ENCODE measurements around the gene INS.

The INS gene

GRCh38 chr11:2133241-2134021 is 27.6 kb downstream of the INS start:
- no peak overlapping the region for H3K27ac ChIP-seq (ENCODE audit: low read depth, low read length)
- peaks cover 33 to 53% (median 38%) of the 10 kb centered on the region in 5 donors for H3K27me3 ChIP-seq (ENCODE audit: control insufficient read depth in 5 of 5, insufficient read depth in 4 of 5, low read length in 5 of 5)
- H3K4me1 ChIP-seq (ENCODE audit: control insufficient read depth in 5 of 5, insufficient read depth in 5 of 5, low read length in 5 of 5) = peaks cover 0 to 25% (median 6%) of the 10 kb centered on the region in 5 donors
- H3K36me3 ChIP-seq (ENCODE audit: control insufficient read depth in 5 of 5, insufficient read depth in 5 of 5, low read length in 5 of 5) = peaks cover 0 to 12% (median 5%) of the 10 kb centered on the region in 5 donors
- H3K9ac ChIP-seq (ENCODE audit: low read length in 5 of 5) = no peak overlapping the region
- no peaks in the 10 kb centered on the region for H3K9me3 ChIP-seq (ENCODE audit: control insufficient read depth in 5 of 5, low read length in 5 of 5)
- H3K4me3 ChIP-seq (ENCODE audit: low read depth in 1 of 5, low read length in 5 of 5) = no peak overlapping the region

- Histone ChIP-seq H3K36me3 (ENCODE audit: control insufficient read depth in 5 of 5, insufficient read depth in 5 of 5, low read length in 5 of 5) (peaks cover 0 to 12% (median 5%) of the 10 kb centered on the region in 5 donors), H3K4me3 (ENCODE audit: low read depth in 1 of 5, low read length in 5 of 5) (no peak overlapping the region), H3K27ac (ENCODE audit: low read depth, low read length) (no peak overlapping the region), H3K9me3 (ENCODE audit: control insufficient read depth in 5 of 5, low read length in 5 of 5) (no peaks in the 10 kb centered on the region), H3K4me1 (ENCODE audit: control insufficient read depth in 5 of 5, insufficient read depth in 5 of 5, low read length in 5 of 5) (peaks cover 0 to 25% (median 6%) of the 10 kb centered on the region in 5 donors), H3K27me3 (ENCODE audit: control insufficient read depth in 5 of 5, insufficient read depth in 4 of 5, low read length in 5 of 5) (peaks cover 33 to 53% (median 38%) of the 10 kb centered on the region in 5 donors), H3K9ac (ENCODE audit: low read length in 5 of 5) (no peak overlapping the region)
These were observed 28.2 kb downstream of the INS start for GRCh38 chr11:2132874-2133240.

- no peak overlapping the region for H3K4me3 ChIP-seq (ENCODE audit: low read depth in 1 of 5, low read length in 5 of 5)
- peaks cover 0 to 19% (median under 1%) of the 10 kb centered on the region in 5 donors for H3K4me1 ChIP-seq (ENCODE audit: control insufficient read depth in 5 of 5, insufficient read depth in 5 of 5, low read length in 5 of 5)
- H3K36me3 ChIP-seq (ENCODE audit: control insufficient read depth in 5 of 5, insufficient read depth in 5 of 5, low read length in 5 of 5) = peaks cover 0 to 12% (median 5%) of the 10 kb centered on the region in 5 donors
- H3K9me3 ChIP-seq (ENCODE audit: control insufficient read depth in 5 of 5, low read length in 5 of 5) = no peaks in the 10 kb centered on the region
- peaks cover 30 to 48% (median 36%) of the 10 kb centered on the region in 5 donors for H3K27me3 ChIP-seq (ENCODE audit: control insufficient read depth in 5 of 5, insufficient read depth in 4 of 5, low read length in 5 of 5)
- no peak overlapping the region for H3K27ac ChIP-seq (ENCODE audit: low read depth, low read length)
- no peak overlapping the region for H3K9ac ChIP-seq (ENCODE audit: low read length in 5 of 5)
These were observed 28.8 kb downstream of the INS start for GRCh38 chr11:2132246-2132645.

GRCh38 chr11:2131371-2132236 is 29.4 kb downstream of the INS start:
- Histone ChIP-seq H3K9me3 (ENCODE audit: control insufficient read depth in 5 of 5, low read length in 5 of 5) (no peaks in the 10 kb centered on the region), H3K9ac (ENCODE audit: low read length in 5 of 5) (no peak overlapping the region), H3K4me3 (ENCODE audit: low read depth in 1 of 5, low read length in 5 of 5) (no peak overlapping the region), H3K36me3 (ENCODE audit: control insufficient read depth in 5 of 5, insufficient read depth in 5 of 5, low read length in 5 of 5) (peaks cover 0 to 12% (median 5%) of the 10 kb centered on the region in 5 donors), H3K27me3 (ENCODE audit: control insufficient read depth in 5 of 5, insufficient read depth in 4 of 5, low read length in 5 of 5) (peaks cover 27 to 41% (median 33%) of the 10 kb centered on the region in 5 donors), H3K27ac (ENCODE audit: low read depth, low read length) (no peak overlapping the region), H3K4me1 (ENCODE audit: control insufficient read depth in 5 of 5, insufficient read depth in 5 of 5, low read length in 5 of 5) (peaks cover 0 to 14% (median 0%) of the 10 kb centered on the region in 5 donors)

GRCh38 chr11:2130881-2131352 is 30.1 kb downstream of the INS start:
- no peak overlapping the region for H3K9ac ChIP-seq (ENCODE audit: low read length in 5 of 5)
- peaks cover 20 to 35% (median 26%) of the 10 kb centered on the region in 5 donors for H3K27me3 ChIP-seq (ENCODE audit: control insufficient read depth in 5 of 5, insufficient read depth in 4 of 5, low read length in 5 of 5)
- no peak overlapping the region for H3K4me3 ChIP-seq (ENCODE audit: low read depth in 1 of 5, low read length in 5 of 5)
- H3K36me3 ChIP-seq (ENCODE audit: control insufficient read depth in 5 of 5, insufficient read depth in 5 of 5, low read length in 5 of 5) = peaks cover 0 to 12% (median 5%) of the 10 kb centered on the region in 5 donors
- H3K27ac ChIP-seq (ENCODE audit: low read depth, low read length) = no peak overlapping the region
- peaks cover 0 to 11% (median 0%) of the 10 kb centered on the region in 5 donors for H3K4me1 ChIP-seq (ENCODE audit: control insufficient read depth in 5 of 5, insufficient read depth in 5 of 5, low read length in 5 of 5)
- no peaks in the 10 kb centered on the region for H3K9me3 ChIP-seq (ENCODE audit: control insufficient read depth in 5 of 5, low read length in 5 of 5)

- no peak overlapping the region for H3K9ac ChIP-seq (ENCODE audit: low read length in 5 of 5)
- peaks cover 16 to 25% (median 19%) of the 10 kb centered on the region in 5 donors for H3K27me3 ChIP-seq (ENCODE audit: control insufficient read depth in 5 of 5, insufficient read depth in 4 of 5, low read length in 5 of 5)
- peaks cover 0 to 7% (median 0%) of the 10 kb centered on the region in 5 donors for H3K4me1 ChIP-seq (ENCODE audit: control insufficient read depth in 5 of 5, insufficient read depth in 5 of 5, low read length in 5 of 5)
These were observed 31.2 kb downstream of the INS start for GRCh38 chr11:2129699-2130366.

GRCh38 chr11:2129308-2129698 is 31.7 kb downstream of the INS start:
- H3K4me1 ChIP-seq (ENCODE audit: control insufficient read depth in 5 of 5, insufficient read depth in 5 of 5, low read length in 5 of 5) = peaks cover 0 to 7% (median 0%) of the 10 kb centered on the region in 5 donors
- H3K27ac ChIP-seq (ENCODE audit: low read depth, low read length) = no peak overlapping the region
- no peaks in the 10 kb centered on the region for H3K9me3 ChIP-seq (ENCODE audit: control insufficient read depth in 5 of 5, low read length in 5 of 5)
- no peak overlapping the region for H3K9ac ChIP-seq (ENCODE audit: low read length in 5 of 5)
- peaks cover 0 to 12% (median 5%) of the 10 kb centered on the region in 5 donors for H3K36me3 ChIP-seq (ENCODE audit: control insufficient read depth in 5 of 5, insufficient read depth in 5 of 5, low read length in 5 of 5)
- H3K27me3 ChIP-seq (ENCODE audit: control insufficient read depth in 5 of 5, insufficient read depth in 4 of 5, low read length in 5 of 5) = peaks cover 12 to 20% (median 16%) of the 10 kb centered on the region in 5 donors
- H3K4me3 ChIP-seq (ENCODE audit: low read depth in 1 of 5, low read length in 5 of 5) = no peak overlapping the region

More at GRCh38 chr11:2129699-2130366, 31.2 kb downstream of the INS start:
- Histone ChIP-seq H3K4me3 (ENCODE audit: low read depth in 1 of 5, low read length in 5 of 5) (no peak overlapping the region), H3K9me3 (ENCODE audit: control insufficient read depth in 5 of 5, low read length in 5 of 5) (no peaks in the 10 kb centered on the region), H3K27ac (ENCODE audit: low read depth, low read length) (no peak overlapping the region), H3K36me3 (ENCODE audit: control insufficient read depth in 5 of 5, insufficient read depth in 5 of 5, low read length in 5 of 5) (peaks cover 0 to 12% (median 5%) of the 10 kb centered on the region in 5 donors)

GRCh38 chr11:2128511-2129307 is 32.3 kb downstream of the INS start:
- Histone ChIP-seq H3K36me3 (ENCODE audit: control insufficient read depth in 5 of 5, insufficient read depth in 5 of 5, low read length in 5 of 5) (peaks cover 0 to 12% (median 5%) of the 10 kb centered on the region in 5 donors), H3K9ac (ENCODE audit: low read length in 5 of 5) (no peak overlapping the region), H3K27ac (ENCODE audit: low read depth, low read length) (no peak overlapping the region), H3K27me3 (ENCODE audit: control insufficient read depth in 5 of 5, insufficient read depth in 4 of 5, low read length in 5 of 5) (peaks cover 9 to 19% (median 14%) of the 10 kb centered on the region in 5 donors), H3K9me3 (ENCODE audit: control insufficient read depth in 5 of 5, low read length in 5 of 5) (no peaks in the 10 kb centered on the region), H3K4me3 (ENCODE audit: low read depth in 1 of 5, low read length in 5 of 5) (no peak overlapping the region), H3K4me1 (ENCODE audit: control insufficient read depth in 5 of 5, insufficient read depth in 5 of 5, low read length in 5 of 5) (peaks cover 0 to 7% (median 0%) of the 10 kb centered on the region in 5 donors)

- Histone ChIP-seq H3K27ac (ENCODE audit: low read depth, low read length) (no peak overlapping the region), H3K9ac (ENCODE audit: low read length in 5 of 5) (no peak overlapping the region), H3K9me3 (ENCODE audit: control insufficient read depth in 5 of 5, low read length in 5 of 5) (no peaks in the 10 kb centered on the region), H3K4me3 (ENCODE audit: low read depth in 1 of 5, low read length in 5 of 5) (no peak overlapping the region), H3K36me3 (ENCODE audit: control insufficient read depth in 5 of 5, insufficient read depth in 5 of 5, low read length in 5 of 5) (peaks cover 0 to 12% (median 5%) of the 10 kb centered on the region in 5 donors), H3K4me1 (ENCODE audit: control insufficient read depth in 5 of 5, insufficient read depth in 5 of 5, low read length in 5 of 5) (peaks cover 0 to 2% (median 0%) of the 10 kb centered on the region in 5 donors), H3K27me3 (ENCODE audit: control insufficient read depth in 5 of 5, insufficient read depth in 4 of 5, low read length in 5 of 5) (peaks cover 4 to 17% (median 11%) of the 10 kb centered on the region in 5 donors)
These were observed 32.9 kb downstream of the INS start for GRCh38 chr11:2128130-2128510.
